Breast epithelium (tissue), 4 donors: ENCODE results near the gene RBM38. TPM values are rescaled to one million over a fixed set of nuclear protein-coding genes. Genes with fewer than 3 reads are reported as not detected.
"Not testable (repeated sequence)": the region's sequence is repeated elsewhere in the genome, so short reads cannot be mapped to it uniquely, and the experiment has no call there.

Source experiments
- DNase-seq, 2 donors: peaks; one replicate each; pipeline ENCODE4 v3.0.0-alpha.2; 2019; ENCODE audit warnings: low spot score in 2 of 2
- H3K27ac ChIP-seq, 2 donors: fragments of 200-600 bp; sonication (generic) in 1 of 2; one replicate each; pipeline ENCODE4 v1.5.1; 2016 to 2019; ENCODE audit warnings: mild to moderate bottlenecking in 1 of 2
- H3K27me3 ChIP-seq, 2 donors: fragments of 200-600 bp; sonication (generic) in 1 of 2; one replicate each; pipeline versions ENCODE4 v1.5.1 to v1.6.0; 2017 to 2019; ENCODE audit warnings: control low read depth in 1 of 2, mild to moderate bottlenecking in 1 of 2
- H3K36me3 ChIP-seq: fragments of 200-600 bp; one replicate; pipeline ENCODE4 v1.5.1; 2019
- H3K4me1 ChIP-seq, 2 donors: fragments of 200-600 bp; sonication (generic); one replicate each; pipeline ENCODE4 v1.5.1; 2016 to 2019; ENCODE audit warnings: control low read depth in 1 of 2
- H3K4me3 ChIP-seq, 3 donors: fragments of 200-600 bp; sonication (generic); 1 replicate in 2 of 3; 2 replicates in 1 of 3; pipeline ENCODE4 v1.5.1; 2016 to 2019; ENCODE audit warnings: mild to moderate bottlenecking in 3 of 3, moderate library complexity in 2 of 3
- H3K9me3 ChIP-seq, 2 donors: fragments of 200-600 bp; sonication (generic) in 1 of 2; one replicate each; pipeline ENCODE4 v1.5.1; 2016 to 2019; ENCODE audit warnings: control low read depth in 1 of 2
- CTCF ChIP-seq, 3 donors: fragments of 450-650 bp; IDR thresholded peaks; one replicate each; pipeline ENCODE4 v1.5.1; 2016 to 2017; ENCODE audit warnings: antibody characterized with exemption in 3 of 3, mild to moderate bottlenecking in 3 of 3, moderate library complexity in 3 of 3
- POLR2A ChIP-seq: fragments of 450-650 bp; IDR thresholded peaks from one replicate; pipeline ENCODE4 v1.6.1; 2016; ENCODE audit warnings: antibody characterized with exemption, mild to moderate bottlenecking, moderate library complexity
- POLR2AphosphoS5 ChIP-seq, 3 donors: sonication (generic); formaldehyde crosslinking; IDR thresholded peaks; one replicate each; pipeline ENCODE4 v1.6.1; 2017; ENCODE audit warnings: antibody characterized with exemption in 3 of 3
- intact Hi-C: fragments of 100-400 bp; cut with DNase I; formaldehyde crosslinking; loops from one replicate; pipeline ENCODE4 v1.15.1; 2023; ENCODE audit warnings: low total_unique reads
- total RNA-seq, 3 donors: library from RNA; depleted of rRNA; stranded (reverse); fragments of >200 nt; gene quantifications; one replicate each; pipeline ENCODE4 v1.1.0, GENCODE V29; 2016

The RBM38 gene
- total RNA-seq, 3 donors from 2014 or later: 5.1 to 13.5 (median 10.5) TPM

- peaks cover 0 to 5% of the 10 kb centered on the region in 2 donors for H3K4me1 ChIP-seq
- no peaks in the 10 kb centered on the region for H3K9me3 ChIP-seq
- H3K4me3 ChIP-seq: no peak overlapping the region
- H3K36me3 ChIP-seq: no peaks in the 10 kb centered on the region
- no peak for TF ChIP-seq POLR2A
- no peak for TF ChIP-seq CTCF (IDR thresholded peaks at IDR 0.05)
- no peak for DNase-seq
- intact Hi-C loops: loop anchor here (10.0 kb wide), 1 partner anchor 253 kb away; no protein-coding TSS in a partner anchor
- H3K27me3 ChIP-seq: no peaks in the 10 kb centered on the region
- no peak overlapping the region for H3K27ac ChIP-seq
Measured at GRCh38 chr20:57347393-57347792, 43.8 kb upstream of the RBM38 start.

GRCh38 chr20:57348200-57348921 is 42.8 kb upstream of the RBM38 start:
- intact Hi-C loops: loop anchor here (10.0 kb wide), 1 partner anchor 254 kb away; no protein-coding TSS in a partner anchor
- H3K27me3 ChIP-seq, H3K4me1 ChIP-seq, H3K27ac ChIP-seq, H3K36me3 ChIP-seq, H3K9me3 ChIP-seq, H3K4me3 ChIP-seq, DNase-seq: not testable (repeated sequence)

GRCh38 chr20:57348922-57349574 is 42.1 kb upstream of the RBM38 start:
- not testable (repeated sequence) for H3K4me3 ChIP-seq, H3K9me3 ChIP-seq, H3K27ac ChIP-seq, DNase-seq, H3K4me1 ChIP-seq, H3K36me3 ChIP-seq, H3K27me3 ChIP-seq
- intact Hi-C loops: loop anchor here (10.0 kb wide), 1 partner anchor 254 kb away; no protein-coding TSS in a partner anchor

GRCh38 chr20:57350081-57350710 is 41.0 kb upstream of the RBM38 start:
- Histone ChIP-seq H3K9me3 (no peaks in the 10 kb centered on the region), H3K27ac (peak overlapping the region; percentile 54 to 80), H3K27me3 (no peaks in the 10 kb centered on the region), H3K36me3 (peaks cover 2% of the 10 kb centered on the region), H3K4me3 (peak overlapping the region in 1 of 3 donors; percentile 44), H3K4me1 (peaks cover 0 to 5% of the 10 kb centered on the region in 2 donors)
- intact Hi-C loops: no loop called here
- TF ChIP-seq CTCF (IDR thresholded peaks at IDR 0.05) (no peak), POLR2A (no peak)
- no peak for DNase-seq

GRCh38 chr20:57350726-57351041 is 40.5 kb upstream of the RBM38 start:
- H3K9me3 ChIP-seq, intact Hi-C loops, H3K4me1 ChIP-seq, H3K36me3 ChIP-seq, DNase-seq, H3K27me3 ChIP-seq: not testable (repeated sequence)
- Histone ChIP-seq H3K4me3 (peak overlapping the region; percentile 73 to 94 (median 75)), H3K27ac (peak overlapping the region; percentile 88)

- Histone ChIP-seq H3K36me3 (peaks cover 8% of the 10 kb centered on the region), H3K4me3 (peak within 1 kb of the TSS; percentile 73 to 94 (median 75)), H3K9me3 (no peaks in the 10 kb centered on the region), H3K27me3 (no peaks in the 10 kb centered on the region), H3K4me1 (peaks cover 0 to 5% of the 10 kb centered on the region in 2 donors), H3K27ac (peak within 1 kb of the TSS; percentile 88)
- peak; percentile 63 to 90 (median 79) for TF ChIP-seq POLR2AphosphoS5 (IDR thresholded peaks at IDR 0.05)
- no peak for TF ChIP-seq POLR2A
- intact Hi-C loops: no loop called here
- peak; percentile 85 to 86 for DNase-seq
Measured at GRCh38 chr20:57351042-57351783, 40.0 kb upstream of the RBM38 start, which contains the start of gene RAE1. Gene RAE1 (plus strand): TSS chr20:57351255. CDS start chr20:57354039, 2,784 bp downstream.
